D721Med (cell line): ENCODE results near the gene MPHOSPH9.

Source experiments
- DNase-seq: peaks from one replicate; pipeline ENCODE4 v3.0.0; 2011; ENCODE audit warnings: low spot score; ENCODE audit not compliant: insufficient read length
- FAIRE-seq: peaks from 2 replicates; lab custom pipeline; 2011; peaks lifted over from hg19 to GRCh38; lab: Jason Lieb, UNC
- TF ChIP-seq, protein P1 (sequence below): IDR thresholded peaks from 2 replicates; pipeline ENCODE4 v1.5.1; 2012; ENCODE audit warnings: mild to moderate bottlenecking, control low read depth; ENCODE audit not compliant: insufficient read depth; ENCODE audit errors: missing control alignments

The MPHOSPH9 gene

DNA sequence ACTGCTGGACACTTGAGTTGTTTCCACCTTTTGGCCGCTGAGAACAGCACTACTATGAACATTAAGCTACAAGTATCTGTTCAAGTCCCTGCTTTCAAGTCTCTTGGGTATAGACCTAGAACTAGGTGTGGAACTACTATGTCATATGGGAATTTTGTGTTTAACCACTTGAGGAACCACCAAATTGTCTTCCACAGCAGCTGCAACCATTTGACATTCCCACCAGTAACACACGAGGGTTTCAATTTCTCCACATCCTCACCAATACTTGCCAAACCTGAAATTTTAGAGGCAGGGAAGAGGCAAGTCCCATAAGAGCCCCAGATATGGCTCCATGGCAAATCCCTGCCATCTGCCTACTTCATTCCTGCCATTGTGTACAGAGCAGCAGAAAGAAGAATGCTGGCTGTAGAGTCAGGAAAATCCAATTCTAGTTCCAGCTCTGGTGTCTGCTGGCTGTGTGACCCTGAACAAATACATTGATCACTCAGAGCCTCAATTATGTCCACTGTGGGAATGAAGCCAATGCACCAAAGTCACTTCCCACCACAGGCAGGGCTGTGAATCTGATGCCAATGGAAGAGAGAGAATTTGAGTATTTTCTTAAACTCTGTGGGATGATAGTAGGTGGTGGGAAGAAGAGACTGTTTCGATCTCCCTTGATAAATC is 99.9 kb downstream of the MPHOSPH9 start:
- no peak for FAIRE-seq
- no peak for DNase-seq
- TF ChIP-seq, protein P1, sequence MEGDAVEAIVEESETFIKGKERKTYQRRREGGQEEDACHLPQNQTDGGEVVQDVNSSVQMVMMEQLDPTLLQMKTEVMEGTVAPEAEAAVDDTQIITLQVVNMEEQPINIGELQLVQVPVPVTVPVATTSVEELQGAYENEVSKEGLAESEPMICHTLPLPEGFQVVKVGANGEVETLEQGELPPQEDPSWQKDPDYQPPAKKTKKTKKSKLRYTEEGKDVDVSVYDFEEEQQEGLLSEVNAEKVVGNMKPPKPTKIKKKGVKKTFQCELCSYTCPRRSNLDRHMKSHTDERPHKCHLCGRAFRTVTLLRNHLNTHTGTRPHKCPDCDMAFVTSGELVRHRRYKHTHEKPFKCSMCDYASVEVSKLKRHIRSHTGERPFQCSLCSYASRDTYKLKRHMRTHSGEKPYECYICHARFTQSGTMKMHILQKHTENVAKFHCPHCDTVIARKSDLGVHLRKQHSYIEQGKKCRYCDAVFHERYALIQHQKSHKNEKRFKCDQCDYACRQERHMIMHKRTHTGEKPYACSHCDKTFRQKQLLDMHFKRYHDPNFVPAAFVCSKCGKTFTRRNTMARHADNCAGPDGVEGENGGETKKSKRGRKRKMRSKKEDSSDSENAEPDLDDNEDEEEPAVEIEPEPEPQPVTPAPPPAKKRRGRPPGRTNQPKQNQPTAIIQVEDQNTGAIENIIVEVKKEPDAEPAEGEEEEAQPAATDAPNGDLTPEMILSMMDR = no peak

DNA sequence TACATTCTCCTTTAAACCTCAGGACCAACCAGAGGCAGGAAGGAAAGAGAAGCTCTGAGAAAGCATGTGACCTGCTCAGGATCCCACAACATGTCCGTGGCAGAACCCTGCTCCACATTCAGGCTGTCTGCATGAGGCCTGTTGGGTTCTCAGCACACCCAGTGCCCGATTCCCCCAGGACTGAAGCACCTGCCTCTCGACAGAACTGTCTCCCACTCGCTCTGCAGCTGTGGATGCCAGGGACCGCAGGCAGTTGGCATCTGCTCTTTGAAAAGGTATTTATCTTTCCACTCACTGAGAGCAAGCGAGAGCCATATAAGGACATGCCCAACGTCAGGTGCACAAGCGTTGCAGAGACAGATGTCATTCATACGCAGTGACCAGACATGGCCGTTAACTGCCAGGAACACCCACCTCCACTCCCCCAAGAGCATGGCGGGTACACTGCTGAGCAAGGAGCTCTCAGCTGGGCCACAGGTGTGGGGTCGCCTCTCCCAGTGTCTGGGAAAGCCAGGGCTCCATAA is 101.0 kb downstream of the MPHOSPH9 start:
- TF ChIP-seq, protein P1 = no peak
- FAIRE-seq (no peak), DNase-seq (no peak)

DNA sequence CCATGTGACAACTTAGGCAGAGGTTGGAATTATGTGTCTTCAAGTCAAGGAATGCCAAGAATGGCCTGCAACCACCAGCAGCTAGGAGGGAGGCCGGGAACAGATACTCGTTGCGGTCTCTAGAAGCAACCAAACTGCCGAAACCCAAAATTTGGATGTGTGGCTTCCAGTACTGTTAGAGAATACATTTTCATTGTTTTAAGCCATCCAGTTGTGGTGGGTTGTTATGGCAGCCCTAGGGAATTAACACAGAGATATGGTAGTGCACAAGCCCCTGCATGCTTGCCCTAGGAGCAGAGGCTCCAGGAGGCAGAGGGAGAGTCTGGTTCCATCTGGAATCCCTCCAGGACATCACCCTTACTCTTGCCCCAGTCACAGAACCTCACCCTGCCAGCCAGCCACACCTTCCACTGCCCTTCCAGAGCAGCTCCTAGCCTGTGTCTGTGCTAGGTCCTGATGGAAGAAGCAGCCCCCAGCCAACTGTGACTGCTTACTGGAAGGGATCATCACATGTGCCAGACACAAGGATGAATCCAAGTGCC is 101.6 kb downstream of the MPHOSPH9 start:
- FAIRE-seq (no peak), DNase-seq (no peak)
- TF ChIP-seq, protein P1 = no peak

DNA sequence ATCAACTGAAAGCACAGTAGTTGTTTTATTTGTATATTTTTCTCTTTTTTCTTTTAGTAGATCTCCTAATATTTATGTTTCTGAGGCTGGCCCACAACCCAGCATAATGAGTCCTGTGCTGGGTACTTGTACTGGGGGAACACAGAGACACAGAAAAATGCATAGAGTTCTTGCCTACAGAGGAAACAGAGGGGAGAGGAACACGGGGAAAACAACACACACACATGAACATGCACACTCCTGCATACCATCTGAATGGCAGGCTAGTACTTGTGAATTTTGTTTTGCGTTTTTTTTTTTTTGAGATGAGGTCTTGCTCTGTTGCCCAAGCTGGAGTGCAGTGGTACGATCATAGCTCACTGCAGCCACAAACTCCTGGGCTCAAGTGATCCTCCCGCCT is 103.3 kb downstream of the MPHOSPH9 start:
- DNase-seq (no peak), FAIRE-seq (no peak)
- TF ChIP-seq, protein P1 = no peak

DNA sequence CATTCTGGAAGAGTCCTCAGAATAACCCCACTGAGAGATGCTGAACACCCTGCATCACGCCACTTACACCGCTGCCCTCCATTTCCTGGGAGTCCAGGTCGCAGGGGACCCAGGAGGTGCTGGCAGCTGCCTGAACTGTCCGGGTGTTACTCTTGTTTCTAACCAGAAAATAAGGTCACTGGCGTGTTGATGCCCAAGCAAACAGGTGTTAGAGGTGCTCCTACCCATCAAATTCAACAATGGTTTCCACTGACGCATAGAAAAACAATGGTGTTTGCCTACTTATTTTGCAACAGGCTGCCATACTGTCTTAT is 105.8 kb downstream of the MPHOSPH9 start:
- DNase-seq = no peak
- no peak for FAIRE-seq
- TF ChIP-seq, protein P1 = no peak

DNA sequence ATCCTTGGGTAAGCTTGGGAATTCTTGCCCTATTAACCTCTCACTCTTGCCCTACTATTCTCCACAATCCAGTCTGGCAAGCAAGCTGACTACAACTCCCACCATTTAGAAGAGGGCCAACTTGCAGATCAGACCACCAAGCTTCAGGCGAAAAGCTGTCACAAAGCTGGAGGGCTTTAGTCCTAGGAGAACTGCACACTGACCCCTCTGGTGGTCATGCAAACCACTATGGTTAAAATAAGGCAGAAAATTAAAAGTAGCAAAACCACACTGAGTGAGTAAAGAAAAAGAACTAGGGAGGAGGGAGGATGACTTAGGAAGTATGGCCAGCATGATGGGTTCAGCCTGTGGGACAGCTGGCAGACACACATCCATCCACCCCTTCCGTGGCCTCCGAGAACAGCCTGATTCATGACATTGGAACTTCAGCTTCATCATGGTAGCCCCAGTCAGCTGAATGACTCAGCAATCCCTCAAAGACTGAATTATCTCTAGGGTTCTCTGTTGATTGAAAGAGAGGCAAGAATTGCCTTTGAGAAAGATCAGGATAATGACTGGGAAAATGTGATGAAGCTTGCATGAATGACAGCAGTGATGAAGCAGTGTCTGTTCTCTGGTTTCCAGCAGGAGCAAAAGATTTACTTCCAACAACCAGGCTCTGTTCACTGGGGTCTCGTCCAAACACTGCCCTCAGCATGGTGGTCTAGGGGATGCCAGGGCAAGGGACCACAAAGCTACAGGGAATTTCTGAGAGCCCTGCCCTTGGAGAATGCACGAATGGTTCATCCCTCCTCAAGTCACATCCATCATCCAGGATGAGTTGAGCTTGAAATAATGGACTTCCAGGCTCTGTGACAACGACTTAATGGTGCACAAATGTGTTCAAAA is 106.4 kb downstream of the MPHOSPH9 start:
- DNase-seq (no peak), FAIRE-seq (no peak)
- TF ChIP-seq, protein P1 = no peak
